Placental pericyte (primary cell): Measurements from ENCODE around the gene FAM13A. TPM values are rescaled to one million over a fixed set of nuclear protein-coding genes. Genes with fewer than 3 reads are reported as not detected.

Experiments
- small RNA-seq: library from RNA; depleted of rRNA; stranded (forward); fragments of <200 nt; gene quantifications from one replicate; pipeline ENCODE3, GENCODE V24; 2012; ENCODE audit warnings: low replicate concordance
- total RNA-seq: library from RNA; depleted of rRNA; stranded (reverse); fragments of >200 nt; gene quantifications from 2 replicates; pipeline ENCODE4 v1.2.3, GENCODE V29; 2012

The FAM13A gene
- 8.5 and 18.2 TPM in 2 replicates for total RNA-seq

DNA sequence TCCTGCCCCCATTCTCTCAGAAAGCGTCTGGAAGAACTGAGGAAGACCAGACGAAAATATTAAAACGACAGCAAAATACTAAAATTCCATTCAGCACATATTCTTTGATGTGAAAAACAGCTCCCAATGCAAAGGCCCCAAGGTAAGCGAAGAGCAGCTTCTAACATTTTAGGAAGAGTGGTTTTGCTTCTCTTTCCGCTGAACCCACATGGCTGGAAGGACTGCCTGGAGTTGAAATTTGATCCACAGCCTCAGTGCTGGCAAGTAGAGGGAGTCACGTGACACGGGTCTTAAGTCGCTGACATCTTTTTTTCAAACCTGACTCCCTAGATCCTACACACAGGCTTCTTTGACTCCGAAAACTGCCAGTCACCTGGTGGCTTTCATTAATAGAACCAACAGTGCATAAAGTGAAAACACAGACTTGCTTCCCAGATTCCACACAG, at the start of gene FAM13A:
Gene FAM13A, minus strand, starts transcription at position 233 of the 446 bp plus-strand sequence. Its CDS starts 221 bp downstream, at position 12.

DNA sequence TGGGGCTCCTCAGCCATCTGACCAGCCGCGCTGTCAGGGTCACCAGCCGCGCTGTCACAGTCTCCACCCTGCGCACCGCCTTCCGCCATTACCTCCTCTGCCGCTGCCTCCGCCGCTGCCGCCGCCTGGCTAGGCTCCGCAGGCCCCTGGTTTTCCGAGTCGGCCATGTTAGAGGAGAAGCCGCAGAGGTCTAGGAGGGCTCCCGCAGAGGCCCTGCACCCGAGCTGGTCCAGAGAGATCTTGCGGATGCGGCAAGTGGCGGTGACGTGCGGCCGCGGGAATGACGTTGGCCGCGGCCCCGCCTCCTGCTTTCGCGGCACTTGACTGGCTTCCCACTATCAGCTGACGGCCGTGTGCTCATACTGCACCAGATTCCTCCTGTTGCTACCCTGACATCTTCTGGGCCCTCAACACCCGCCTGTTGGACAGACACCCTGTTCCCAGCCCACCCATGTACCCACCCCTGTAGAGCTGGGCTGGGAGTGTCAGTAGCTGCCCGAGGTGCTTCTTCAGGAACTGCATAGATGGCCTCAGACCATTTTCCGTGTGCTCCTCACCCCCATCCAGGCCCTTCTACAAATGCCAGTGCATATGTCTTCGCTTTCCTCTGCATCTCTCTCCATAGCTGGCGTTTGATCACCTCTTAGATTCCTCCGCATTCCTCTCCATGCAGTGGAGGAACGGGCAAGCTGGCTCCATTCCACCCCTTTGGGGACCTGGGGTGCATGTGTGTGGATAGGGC, 359.2 kb downstream of the FAM13A start, which contains the start of gene NAP1L5:
Gene NAP1L5, minus strand, starts transcription at position 242 of the 742 bp plus-strand sequence. Its CDS starts 75 bp downstream, at position 167.

Small RNAs within 50 kb of the gene (small RNA-seq; reads per million reads assigned to genes)
- not detected for gene RF02115
- 0.88 reads per million, percentile 40 among the genes with 10 or more reads in this experiment for gene RNU6-33P

Other genes starting within 250 kb of the FAM13A start
- 7.7 and 18.8 TPM in 2 replicates for gene TIGD2, start 54.3 kb upstream of the FAM13A start, total RNA-seq